Liver (tissue), 9 donors: ENCODE results near the gene POFUT1. TPM values are rescaled to one million over a fixed set of nuclear protein-coding genes. Genes with fewer than 3 reads are reported as not detected.

Source experiments
- DNase-seq: peaks from one replicate; pipeline ENCODE4 v3.0.0-alpha.2; 2017; ENCODE audit warnings: low spot score
- H3K27ac ChIP-seq, 2 donors: one replicate each; pipeline ENCODE4 v1.7.0; 2013; ENCODE audit warnings: inconsistent platforms in 2 of 2, low read length in 2 of 2, control low read depth in 1 of 2, low read depth in 1 of 2, mild to moderate bottlenecking in 1 of 2
- H3K27me3 ChIP-seq, 4 donors: one replicate each; pipeline versions ENCODE4 v1.6.1 to v1.7.0; 2013; ENCODE audit warnings: low read length in 3 of 4, inconsistent platforms in 1 of 4, mild to moderate bottlenecking in 1 of 4, moderate library complexity in 1 of 4; ENCODE audit not compliant: control insufficient read depth in 4 of 4, insufficient read depth in 4 of 4
- H3K36me3 ChIP-seq, 4 donors: one replicate each; pipeline versions ENCODE4 v1.6.1 to v1.7.0; 2013; ENCODE audit warnings: low read length in 3 of 4, mild to moderate bottlenecking in 3 of 4, low read depth in 1 of 4, moderate library complexity in 1 of 4; ENCODE audit not compliant: control insufficient read depth in 4 of 4, insufficient read depth in 3 of 4
- H3K4me1 ChIP-seq, 4 donors: one replicate each; pipeline versions ENCODE4 v1.6.1 to v1.7.0; 2013; ENCODE audit warnings: low read length in 3 of 4, mild to moderate bottlenecking in 3 of 4, moderate library complexity in 1 of 4; ENCODE audit not compliant: control insufficient read depth in 4 of 4, insufficient read depth in 4 of 4
- H3K4me3 ChIP-seq, 3 donors: one replicate each; pipeline versions ENCODE4 v1.6.1 to v1.7.0; 2013; ENCODE audit warnings: low read length in 3 of 3, control low read depth in 1 of 3, low read depth in 1 of 3, mild to moderate bottlenecking in 1 of 3
- H3K9ac ChIP-seq, 2 donors: one replicate each; pipeline ENCODE4 v1.7.0; 2013; ENCODE audit warnings: low read length in 2 of 2, mild to moderate bottlenecking in 2 of 2, moderate library complexity in 2 of 2, control low read depth in 1 of 2, low read depth in 1 of 2
- H3K9me3 ChIP-seq, 4 donors: one replicate each; pipeline versions ENCODE4 v1.6.1 to v1.7.0; 2013; ENCODE audit warnings: low read length in 3 of 4; ENCODE audit not compliant: control insufficient read depth in 4 of 4
- CTCF ChIP-seq: fragments of 150-350 bp; IDR thresholded peaks from 2 replicates; pipeline ENCODE4 v1.5.1; 2017; ENCODE audit warnings: improper control_type of control experiment, low read depth, low read length; ENCODE audit not compliant: missing input control
- EGR1 ChIP-seq, 2 donors: IDR thresholded peaks; 2 replicates each; pipeline ENCODE4 v1.6.1; 2016 to 2018; ENCODE audit warnings: antibody characterized with exemption in 2 of 2, low read depth in 2 of 2
- FOXA1 ChIP-seq: IDR thresholded peaks from 2 replicates; pipeline ENCODE4 v1.6.1; 2016; ENCODE audit warnings: antibody characterized with exemption
- FOXA2 ChIP-seq: IDR thresholded peaks from 2 replicates; pipeline ENCODE4 v1.6.1; 2016; ENCODE audit warnings: antibody characterized with exemption
- HNF4A ChIP-seq, 2 donors: conservative IDR thresholded peaks; 2 replicates each; pipeline ENCODE4 v1.6.1; 2016; ENCODE audit warnings: antibody characterized with exemption in 2 of 2, mild to moderate bottlenecking in 2 of 2
- HNF4G ChIP-seq: IDR thresholded peaks from 2 replicates; pipeline ENCODE4 v1.6.1; 2016; ENCODE audit warnings: antibody characterized with exemption
- MAX ChIP-seq: IDR thresholded peaks from 2 replicates; pipeline ENCODE4 v1.6.1; 2016; ENCODE audit warnings: antibody characterized with exemption
- REST ChIP-seq: IDR thresholded peaks from 2 replicates; pipeline ENCODE4 v1.6.1; 2016; ENCODE audit warnings: antibody characterized with exemption, mild to moderate bottlenecking
- RXRA ChIP-seq, 2 donors: IDR thresholded peaks; 2 replicates each; pipeline ENCODE4 v1.6.1; 2017 to 2018; ENCODE audit warnings: antibody characterized with exemption in 2 of 2, mild to moderate bottlenecking in 1 of 2
- TAF1 ChIP-seq: conservative IDR thresholded peaks from 2 replicates; pipeline ENCODE4 v1.6.1; 2016; ENCODE audit warnings: antibody characterized with exemption, mild to moderate bottlenecking
- YY1 ChIP-seq: IDR thresholded peaks from 2 replicates; pipeline ENCODE4 v1.6.1; 2016; ENCODE audit warnings: antibody characterized with exemption, mild to moderate bottlenecking
- ZBTB33 ChIP-seq: IDR thresholded peaks from 2 replicates; pipeline ENCODE4 v1.6.1; 2016; ENCODE audit warnings: antibody characterized with exemption
- WGBS: extraction: QIAGEN DNeasy Blood & Tissue Kit; methylation state at CpG from one replicate; pipeline ENCODE4 v1.1.7; 2013; 5-methylcytosine and 5-hydroxymethylcytosine counted together
- polyA plus RNA-seq, 2 donors: library from polyadenylated mRNA; stranded (reverse) in 1 of 2; unstranded in 1 of 2; fragments of 200-250 nt in 1 of 2; fragments of >200 nt in 1 of 2; fragmentation: Nextera tagmentation in 1 of 2; extraction: Ambion mirVana in 1 of 2; gene quantifications; one replicate each; pipeline versions ENCODE4 v1.2.1 to v1.2.3, GENCODE V29; 2013 to 2015
- total RNA-seq, 2 donors: library from RNA; depleted of rRNA; stranded (reverse); fragments of >200 nt; gene quantifications; one replicate each; pipeline ENCODE4 v1.2.3, GENCODE V29; 2014
- donor health status: healthy.
- donor health status: healthy.
- donor health status: healthy.
- donor health status: healthy.
- donor health status: healthy.

POFUT1 gene
- total and polyA plus RNA-seq, 4 donors: 14.6 to 43.3 (median 24.8) TPM

GRCh38 chr20:32160341-32160740, 47.3 kb upstream of the POFUT1 start:
- Histone ChIP-seq H3K4me3 (no peak overlapping the region), H3K9ac (no peak overlapping the region), H3K27me3 (no peaks in the 10 kb centered on the region), H3K36me3 (peaks cover 22 to 68% (median 46%) of the 10 kb centered on the region in 4 donors), H3K4me1 (peaks cover 0 to 5% (median 4%) of the 10 kb centered on the region in 4 donors), H3K27ac (no peak overlapping the region), H3K9me3 (no peaks in the 10 kb centered on the region)
- TF ChIP-seq RXRA (IDR thresholded peaks at IDR 0.05): no peak
- no peak for TF ChIP-seq REST
- no peak for TF ChIP-seq TAF1
- TF ChIP-seq MAX: no peak
- no peak for TF ChIP-seq FOXA1
- no peak for TF ChIP-seq EGR1 (IDR thresholded peaks at IDR 0.05; ENCODE audit: low read depth in 2 of 2)
- no peak for TF ChIP-seq HNF4A (conservative IDR thresholded peaks at IDR 0.05)
- no peak for TF ChIP-seq FOXA2
- TF ChIP-seq ZBTB33: no peak
- no peak for TF ChIP-seq CTCF
- no peak for TF ChIP-seq HNF4G
- TF ChIP-seq YY1: no peak
- WGBS: 96% methylated on average over 5 of the region's 5 CpGs
- no peak for DNase-seq

GRCh38 chr20:32162351-32162750, 45.3 kb upstream of the POFUT1 start:
- no peak for DNase-seq
- no peak overlapping the region for H3K9ac ChIP-seq
- TF ChIP-seq HNF4A (conservative IDR thresholded peaks at IDR 0.05) (no peak), RXRA (IDR thresholded peaks at IDR 0.05) (no peak), TAF1 (no peak), FOXA1 (no peak), REST (no peak), FOXA2 (no peak), CTCF (no peak)
- peaks cover 26 to 81% (median 53%) of the 10 kb centered on the region in 4 donors for H3K36me3 ChIP-seq
- no peak overlapping the region for H3K27ac ChIP-seq
- no peaks in the 10 kb centered on the region for H3K9me3 ChIP-seq
- no peak overlapping the region for H3K4me3 ChIP-seq
- no peaks in the 10 kb centered on the region for H3K27me3 ChIP-seq
- 56% methylated on average over 3 of the region's 3 CpGs for WGBS
- no peaks in the 10 kb centered on the region for H3K4me1 ChIP-seq
